SH-SY5Y (cell line): Measurements from ENCODE around the gene CCNB1.

Experiments used
- GATA2 ChIP-seq: IDR thresholded peaks from 2 replicates; pipeline ENCODE4 v1.6.1; 2011; ENCODE audit warnings: mild to moderate bottlenecking, low read depth, low read length
- GATA3 ChIP-seq: IDR thresholded peaks from 2 replicates; pipeline ENCODE4 v1.6.1; 2011; ENCODE audit warnings: low read depth, mild to moderate bottlenecking, low read length, moderate library complexity

GRCh38 chr5:69212022-69212421 is 45.1 kb downstream of the CCNB1 start:
- TF ChIP-seq GATA3 (no peak), GATA2 (no peak)
